KMS-11 (cell line): ENCODE measurements around the gene YEATS2.

Source experiments
- H2AFZ ChIP-seq: fragments of 200-600 bp; sonication (generic); 2 replicates; pipeline ENCODE4 v1.6.1; 2016; ENCODE audit warnings: antibody characterized with exemption, mixed run types, low read depth
- H3K27ac ChIP-seq: fragments of 200-600 bp; sonication (generic); 2 replicates; pipeline ENCODE4 v1.6.1; 2016; ENCODE audit warnings: mild to moderate bottlenecking, mixed run types
- H3K27me3 ChIP-seq: fragments of 200-600 bp; sonication (generic); 2 replicates; pipeline ENCODE4 v1.6.1; 2017; ENCODE audit warnings: mild to moderate bottlenecking, low read depth, mixed run types, moderate library complexity; ENCODE audit not compliant: insufficient read depth
- H3K36me3 ChIP-seq: fragments of 200-600 bp; sonication (generic); 2 replicates; pipeline ENCODE4 v1.6.1; 2017; ENCODE audit warnings: mild to moderate bottlenecking, mixed run types; ENCODE audit not compliant: insufficient read depth
- H3K4me1 ChIP-seq: fragments of 200-600 bp; sonication (generic); 2 replicates; pipeline ENCODE4 v1.6.1; 2016; ENCODE audit warnings: mild to moderate bottlenecking, low read depth, mixed run types; ENCODE audit not compliant: poor library complexity, severe bottlenecking
- H3K4me2 ChIP-seq: fragments of 200-600 bp; sonication (generic); 2 replicates; pipeline ENCODE4 v1.7.0; 2016; ENCODE audit warnings: mild to moderate bottlenecking, mixed run types
- H3K4me3 ChIP-seq: fragments of 200-600 bp; sonication (generic); IDR thresholded peaks from 2 replicates; pipeline ENCODE4 v1.6.1; 2017; ENCODE audit warnings: low read depth, low read length, mixed read lengths; ENCODE audit not compliant: insufficient read depth
- H3K79me2 ChIP-seq: fragments of 200-600 bp; sonication (generic); 2 replicates; pipeline ENCODE4 v1.6.1; 2016; ENCODE audit warnings: low read depth, mixed run types; ENCODE audit not compliant: insufficient read depth
- H3K9ac ChIP-seq: fragments of 200-600 bp; sonication (generic); 2 replicates; pipeline ENCODE4 v1.6.1; 2016; ENCODE audit warnings: mild to moderate bottlenecking, mixed run types
- H4K20me1 ChIP-seq: fragments of 200-600 bp; sonication (generic); 2 replicates; pipeline ENCODE4 v1.6.1; 2016; ENCODE audit warnings: mild to moderate bottlenecking, mixed run types; ENCODE audit not compliant: insufficient read depth
- TF ChIP-seq, protein P1 (sequence below): fragments of 200-600 bp; sonication (generic); conservative IDR thresholded peaks from 2 replicates; pipeline ENCODE4 v1.6.1; 2017; ENCODE audit warnings: low read depth, mild to moderate bottlenecking, antibody characterized with exemption, low read length, moderate library complexity, mixed read lengths

The YEATS2 gene

GRCh38 chr3:183710231-183710630 lies 12.6 kb downstream of the YEATS2 start:
- no peak overlapping the region for H2AFZ ChIP-seq
- TF ChIP-seq, protein P1, sequence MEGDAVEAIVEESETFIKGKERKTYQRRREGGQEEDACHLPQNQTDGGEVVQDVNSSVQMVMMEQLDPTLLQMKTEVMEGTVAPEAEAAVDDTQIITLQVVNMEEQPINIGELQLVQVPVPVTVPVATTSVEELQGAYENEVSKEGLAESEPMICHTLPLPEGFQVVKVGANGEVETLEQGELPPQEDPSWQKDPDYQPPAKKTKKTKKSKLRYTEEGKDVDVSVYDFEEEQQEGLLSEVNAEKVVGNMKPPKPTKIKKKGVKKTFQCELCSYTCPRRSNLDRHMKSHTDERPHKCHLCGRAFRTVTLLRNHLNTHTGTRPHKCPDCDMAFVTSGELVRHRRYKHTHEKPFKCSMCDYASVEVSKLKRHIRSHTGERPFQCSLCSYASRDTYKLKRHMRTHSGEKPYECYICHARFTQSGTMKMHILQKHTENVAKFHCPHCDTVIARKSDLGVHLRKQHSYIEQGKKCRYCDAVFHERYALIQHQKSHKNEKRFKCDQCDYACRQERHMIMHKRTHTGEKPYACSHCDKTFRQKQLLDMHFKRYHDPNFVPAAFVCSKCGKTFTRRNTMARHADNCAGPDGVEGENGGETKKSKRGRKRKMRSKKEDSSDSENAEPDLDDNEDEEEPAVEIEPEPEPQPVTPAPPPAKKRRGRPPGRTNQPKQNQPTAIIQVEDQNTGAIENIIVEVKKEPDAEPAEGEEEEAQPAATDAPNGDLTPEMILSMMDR, result no peak
- no peak overlapping the region for H3K4me3 ChIP-seq
- H4K20me1 ChIP-seq, result 0 out of 2 replicates have a peak, but pooled peaks cover 5% of the 10 kb centered on the region
- H3K9ac ChIP-seq, result no peak overlapping the region
- peaks cover 86% of the 10 kb centered on the region for H3K79me2 ChIP-seq
- no peak overlapping the region for H3K4me2 ChIP-seq
- H3K27me3 ChIP-seq, result no peaks in the 10 kb centered on the region
- peaks cover 17% of the 10 kb centered on the region for H3K4me1 ChIP-seq
- H3K36me3 ChIP-seq, result no peaks in the 10 kb centered on the region
- H3K27ac ChIP-seq, result no peak overlapping the region

DNA sequence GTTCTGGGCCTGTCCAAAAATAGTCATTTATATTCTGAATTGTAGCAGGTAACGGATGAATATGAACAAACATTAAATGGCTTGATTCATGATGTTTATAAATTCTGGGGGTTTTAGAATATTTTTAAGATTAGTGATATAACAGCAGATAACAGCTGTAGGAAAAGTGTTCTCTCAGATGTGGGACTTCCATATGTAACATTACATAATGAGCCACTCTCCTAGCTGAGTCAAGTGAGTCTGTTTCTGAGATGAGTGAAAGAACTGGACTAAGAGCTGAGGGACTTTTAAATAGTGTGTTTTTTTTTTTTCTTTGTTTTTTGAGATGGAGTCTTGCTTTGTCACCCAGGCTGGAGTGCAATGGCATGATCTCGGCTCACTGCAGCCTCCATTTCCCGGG lies 13.9 kb downstream of the YEATS2 start:
- Histone ChIP-seq H3K36me3 (0 out of 2 replicates have a peak, but pooled peaks cover 11% of the 10 kb centered on the region), H3K27me3 (no peaks in the 10 kb centered on the region), H3K4me3 (no peak overlapping the region), H3K27ac (no peak overlapping the region), H3K9ac (no peak overlapping the region), H3K4me1 (peaks cover 17% of the 10 kb centered on the region), H3K4me2 (no peak overlapping the region), H3K79me2 (peaks cover 73% of the 10 kb centered on the region), H4K20me1 (0 out of 2 replicates have a peak, but pooled peaks cover 5% of the 10 kb centered on the region), H2AFZ (no peak overlapping the region)
- TF ChIP-seq, protein P1, result no peak

DNA sequence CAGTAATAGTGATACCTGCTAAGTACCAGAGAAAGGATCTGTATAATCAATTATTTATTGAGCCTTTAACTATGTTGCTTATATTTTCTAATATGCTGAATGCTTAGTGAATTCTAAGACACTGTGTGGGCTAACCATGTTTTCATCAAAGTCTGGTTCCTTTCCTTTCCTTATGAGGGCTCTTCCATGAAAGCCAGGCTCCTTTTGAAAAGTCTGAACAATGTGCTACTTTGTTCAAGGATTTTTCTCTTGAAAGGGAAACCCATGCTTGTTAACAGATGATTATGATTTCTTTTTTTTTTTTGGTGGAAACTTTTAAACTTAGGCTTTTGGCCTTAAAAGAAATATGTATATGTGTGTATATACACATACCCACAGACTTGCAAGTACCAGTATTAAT lies 17.0 kb downstream of the YEATS2 start:
- no peaks in the 10 kb centered on the region for H4K20me1 ChIP-seq
- peaks cover 1% of the 10 kb centered on the region for H3K4me1 ChIP-seq
- no peak overlapping the region for H2AFZ ChIP-seq
- H3K36me3 ChIP-seq, result peaks cover 27% of the 10 kb centered on the region; the same call in 1 of the 2 replicates
- no peak overlapping the region for H3K27ac ChIP-seq
- no peak overlapping the region for H3K9ac ChIP-seq
- peaks cover 42% of the 10 kb centered on the region for H3K79me2 ChIP-seq
- H3K27me3 ChIP-seq, result no peaks in the 10 kb centered on the region
- H3K4me2 ChIP-seq, result no peak overlapping the region
- H3K4me3 ChIP-seq, result no peak overlapping the region
- TF ChIP-seq, protein P1, result no peak

DNA sequence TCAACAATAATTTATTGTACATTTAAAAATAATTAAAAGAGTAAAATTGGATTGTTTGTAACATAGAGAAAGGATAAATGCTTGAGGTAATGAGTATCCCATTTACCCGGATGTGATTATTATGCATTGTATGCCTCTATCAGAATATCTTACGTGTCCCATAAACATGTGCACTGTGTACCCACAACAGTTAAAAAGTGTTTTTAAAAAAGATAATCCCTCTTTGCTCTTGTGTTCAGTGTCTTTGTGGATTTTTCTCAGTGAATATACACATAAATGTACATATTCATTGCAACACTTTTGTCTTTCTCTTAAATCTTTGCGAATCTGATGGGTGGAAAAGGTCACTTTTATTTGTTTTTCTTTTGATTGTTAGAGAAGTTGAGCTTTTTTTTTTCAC lies 20.4 kb downstream of the YEATS2 start:
- H3K27me3 ChIP-seq, result no peaks in the 10 kb centered on the region
- H2AFZ ChIP-seq, result no peak overlapping the region
- no peak overlapping the region for H3K4me2 ChIP-seq
- TF ChIP-seq, protein P1, result no peak
- H3K79me2 ChIP-seq, result peaks cover 8% of the 10 kb centered on the region
- no peaks in the 10 kb centered on the region for H4K20me1 ChIP-seq
- H3K4me3 ChIP-seq, result no peak overlapping the region
- H3K4me1 ChIP-seq, result no peaks in the 10 kb centered on the region
- peaks cover 31% of the 10 kb centered on the region; the same call in 1 of the 2 replicates for H3K36me3 ChIP-seq
- H3K27ac ChIP-seq, result no peak overlapping the region
- H3K9ac ChIP-seq, result no peak overlapping the region
